ENCODE measurements around the gene SCN1B. TPM values are rescaled to one million over a fixed set of nuclear protein-coding genes. Genes with fewer than 3 reads are reported as not detected.
"Not testable (repeated sequence)": the region's sequence is repeated elsewhere in the genome, so short reads cannot be mapped to it uniquely, and the experiment has no call there.

SCN1B gene
- polyA plus RNA-seq, 4 donors, result 0.84 to 10.1 (median 2.4) TPM; not detected in 1

DNA sequence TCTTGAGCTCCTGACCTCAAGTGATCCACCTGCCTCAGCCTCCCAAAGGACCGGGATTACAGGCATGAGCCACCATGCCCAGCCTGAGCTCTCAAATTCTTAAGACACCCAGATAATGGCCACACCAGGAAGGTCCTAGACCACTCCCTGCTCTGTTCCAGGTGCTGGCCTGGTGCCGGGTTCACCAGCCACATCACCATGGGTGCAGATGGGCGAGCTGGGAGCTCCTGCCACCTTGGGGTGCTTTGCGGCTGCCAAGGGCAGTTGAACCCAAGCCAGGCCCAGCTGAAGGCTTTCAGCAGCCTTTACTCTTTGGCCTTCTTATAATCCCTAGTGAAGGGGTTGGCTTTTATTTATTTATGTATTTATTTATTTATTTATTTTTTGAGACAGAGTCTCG, 16.2 kb downstream of the SCN1B start:
- Histone ChIP-seq H3K27ac (ENCODE audit: low read depth in 1 of 3, low read length in 2 of 3) (no peak overlapping the region), H3K27me3 (ENCODE audit: control insufficient read depth in 3 of 3, insufficient read depth in 3 of 3, low read length in 3 of 3) (no peaks in the 10 kb centered on the region), H3K4me1 (ENCODE audit: control insufficient read depth in 3 of 3, insufficient read depth in 2 of 3, low read depth in 1 of 3, low read length in 2 of 3) (peaks cover 0 to 26% (median 2%) of the 10 kb centered on the region in 3 donors), H3K4me3 (ENCODE audit: low read depth in 1 of 3, low read length in 3 of 3) (no peak overlapping the region), H3K9me3 (ENCODE audit: control insufficient read depth in 2 of 2, insufficient read depth in 1 of 2, low read depth in 1 of 2, low read length in 1 of 2) (no peaks in the 10 kb centered on the region), H3K36me3 (ENCODE audit: control insufficient read depth in 3 of 3, insufficient read depth in 2 of 3, low read depth in 1 of 3, low read length in 3 of 3) (peaks cover 0 to 75% (median 0%) of the 10 kb centered on the region in 3 donors)
- 59 to 87% (median 67%) methylated on average over 5 of the region's 5 CpGs for WGBS, 3 donors
- no peak for DNase-seq
- no peak for FAIRE-seq

DNA sequence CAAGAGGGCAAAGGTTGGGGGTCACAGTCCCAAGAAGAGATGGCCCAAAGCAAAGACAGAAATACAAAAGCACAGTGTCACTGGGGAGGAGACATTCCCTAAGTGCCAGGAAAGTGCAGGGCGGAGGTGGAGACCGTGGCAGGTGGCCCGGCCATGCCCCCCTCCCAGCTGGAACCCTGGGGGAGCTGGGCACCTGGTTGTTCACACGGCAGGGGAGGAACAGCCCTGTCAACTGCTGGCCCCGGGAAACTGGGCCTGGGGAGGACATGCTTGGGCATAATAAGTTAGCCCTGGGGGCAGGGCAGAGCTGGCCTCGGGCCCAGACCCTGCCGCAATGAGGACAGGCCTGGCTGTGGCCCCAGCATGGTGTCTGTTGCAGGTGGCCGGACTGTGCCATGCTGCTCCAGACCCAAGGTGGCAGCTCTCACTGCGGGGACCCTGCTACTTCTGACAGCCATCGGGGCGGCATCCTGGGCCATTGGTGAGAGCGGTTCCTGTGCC, 18.7 kb downstream of the SCN1B start:
- no peak for DNase-seq
- peaks cover 0 to 77% (median 0%) of the 10 kb centered on the region in 3 donors for H3K36me3 ChIP-seq (ENCODE audit: control insufficient read depth in 3 of 3, insufficient read depth in 2 of 3, low read depth in 1 of 3, low read length in 3 of 3)
- 28 to 61% (median 42%) methylated on average over 11 to 12 of the region's 12 CpGs for WGBS, 3 donors
- H3K4me3 ChIP-seq (ENCODE audit: low read depth in 1 of 3, low read length in 3 of 3), result no peak overlapping the region
- no peak overlapping the region for H3K27ac ChIP-seq (ENCODE audit: low read depth in 1 of 3, low read length in 2 of 3)
- no peaks in the 10 kb centered on the region for H3K9me3 ChIP-seq (ENCODE audit: control insufficient read depth in 2 of 2, insufficient read depth in 1 of 2, low read depth in 1 of 2, low read length in 1 of 2)
- H3K4me1 ChIP-seq (ENCODE audit: control insufficient read depth in 3 of 3, insufficient read depth in 2 of 3, low read depth in 1 of 3, low read length in 2 of 3), result peaks cover 0 to 9% (median 0%) of the 10 kb centered on the region in 3 donors
- H3K27me3 ChIP-seq (ENCODE audit: control insufficient read depth in 3 of 3, insufficient read depth in 3 of 3, low read length in 3 of 3), result no peaks in the 10 kb centered on the region
- FAIRE-seq, result no peak

DNA sequence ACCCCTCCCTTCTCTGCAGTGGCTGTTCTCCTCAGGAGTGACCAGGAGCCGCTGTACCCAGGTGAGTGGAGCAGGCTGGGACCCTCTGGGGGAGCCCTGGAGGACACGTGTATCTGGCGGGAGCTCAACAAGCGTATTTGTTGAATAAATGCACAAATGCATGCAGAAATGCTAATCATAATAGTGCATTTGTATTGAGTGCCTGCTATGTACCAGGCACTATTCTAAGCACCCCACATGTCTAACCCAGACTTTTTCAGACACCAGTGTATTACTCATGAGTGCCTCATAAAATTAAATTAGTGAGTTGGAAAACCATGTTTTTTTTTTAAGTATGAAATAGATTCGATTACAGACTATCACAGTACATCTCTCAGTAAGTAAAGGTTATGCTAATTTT, 19.2 kb downstream of the SCN1B start:
- peaks cover 0 to 81% (median 0%) of the 10 kb centered on the region in 3 donors for H3K36me3 ChIP-seq (ENCODE audit: control insufficient read depth in 3 of 3, insufficient read depth in 2 of 3, low read depth in 1 of 3, low read length in 3 of 3)
- DNase-seq, result no peak
- 67 to 78% (median 74%) methylated on average over 5 of the region's 5 CpGs for WGBS, 3 donors
- H3K4me1 ChIP-seq (ENCODE audit: control insufficient read depth in 3 of 3, insufficient read depth in 2 of 3, low read depth in 1 of 3, low read length in 2 of 3), result peaks cover 0 to 8% (median 0%) of the 10 kb centered on the region in 3 donors
- no peak for FAIRE-seq
- no peak overlapping the region for H3K4me3 ChIP-seq (ENCODE audit: low read depth in 1 of 3, low read length in 3 of 3)
- H3K9me3 ChIP-seq (ENCODE audit: control insufficient read depth in 2 of 2, insufficient read depth in 1 of 2, low read depth in 1 of 2, low read length in 1 of 2), result no peaks in the 10 kb centered on the region
- H3K27ac ChIP-seq (ENCODE audit: low read depth in 1 of 3, low read length in 2 of 3), result no peak overlapping the region
- no peaks in the 10 kb centered on the region for H3K27me3 ChIP-seq (ENCODE audit: control insufficient read depth in 3 of 3, insufficient read depth in 3 of 3, low read length in 3 of 3)

DNA sequence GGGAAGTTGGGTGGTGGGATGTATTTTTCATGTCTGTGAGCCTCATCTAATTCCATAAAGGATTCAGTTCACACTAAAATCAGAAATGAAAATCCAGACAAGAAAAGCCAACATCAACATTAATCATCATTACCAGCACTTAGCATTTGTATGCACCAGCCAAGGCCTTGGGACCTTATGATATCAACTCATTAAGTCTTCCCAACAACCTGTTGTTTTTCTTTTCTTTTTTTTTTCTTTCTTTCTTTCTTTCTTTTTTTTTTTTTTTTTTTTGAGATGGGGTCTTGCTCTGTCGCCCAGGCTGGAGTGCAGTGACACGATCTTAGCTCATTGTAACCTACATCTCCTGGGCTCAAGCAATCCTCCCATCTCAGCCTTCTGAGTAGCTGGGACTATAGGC, 20.4 kb downstream of the SCN1B start:
- H3K4me1 ChIP-seq (ENCODE audit: control insufficient read depth in 3 of 3, insufficient read depth in 2 of 3, low read depth in 1 of 3, low read length in 2 of 3); H3K4me3 ChIP-seq (ENCODE audit: low read depth in 1 of 3, low read length in 3 of 3); H3K9me3 ChIP-seq (ENCODE audit: control insufficient read depth in 2 of 2, insufficient read depth in 1 of 2, low read depth in 1 of 2, low read length in 1 of 2); FAIRE-seq; H3K27me3 ChIP-seq (ENCODE audit: control insufficient read depth in 3 of 3, insufficient read depth in 3 of 3, low read length in 3 of 3); DNase-seq; H3K27ac ChIP-seq (ENCODE audit: low read depth in 1 of 3, low read length in 2 of 3): not testable (repeated sequence)
- peaks cover 0 to 80% (median 0%) of the 10 kb centered on the region in 3 donors for H3K36me3 ChIP-seq (ENCODE audit: control insufficient read depth in 3 of 3, insufficient read depth in 2 of 3, low read depth in 1 of 3, low read length in 3 of 3)
- WGBS, 3 donors, result 94 to 98% (median 95%) methylated on average over 2 of the region's 2 CpGs

DNA sequence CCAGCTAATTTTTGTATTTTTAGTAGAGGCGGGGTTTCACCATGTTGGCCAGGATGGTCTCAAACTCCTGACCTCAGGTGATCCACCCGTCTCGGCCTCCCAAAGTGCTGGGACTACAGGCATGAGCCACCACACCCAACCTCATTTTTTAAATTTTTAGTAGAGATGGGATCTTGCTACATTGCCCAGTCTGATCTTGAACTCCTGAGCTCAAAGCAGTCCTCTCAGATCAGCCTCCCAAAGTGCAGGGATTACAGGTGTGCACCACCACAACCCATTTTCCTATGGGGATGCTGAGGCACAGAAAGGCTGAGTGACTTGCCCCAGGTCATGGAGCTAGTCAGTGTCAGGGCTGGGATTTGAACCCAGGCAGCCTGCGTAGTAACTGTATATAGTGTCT, 21.0 kb downstream of the SCN1B start:
- not testable (repeated sequence) for H3K27ac ChIP-seq (ENCODE audit: low read depth in 1 of 3, low read length in 2 of 3); H3K4me1 ChIP-seq (ENCODE audit: control insufficient read depth in 3 of 3, insufficient read depth in 2 of 3, low read depth in 1 of 3, low read length in 2 of 3); FAIRE-seq; DNase-seq; H3K27me3 ChIP-seq (ENCODE audit: control insufficient read depth in 3 of 3, insufficient read depth in 3 of 3, low read length in 3 of 3); H3K4me3 ChIP-seq (ENCODE audit: low read depth in 1 of 3, low read length in 3 of 3); H3K9me3 ChIP-seq (ENCODE audit: control insufficient read depth in 2 of 2, insufficient read depth in 1 of 2, low read depth in 1 of 2, low read length in 1 of 2)
- H3K36me3 ChIP-seq (ENCODE audit: control insufficient read depth in 3 of 3, insufficient read depth in 2 of 3, low read depth in 1 of 3, low read length in 3 of 3), result peaks cover 0 to 79% (median 0%) of the 10 kb centered on the region in 3 donors
- 90 to 95% (median 95%) methylated on average over 4 of the region's 4 CpGs for WGBS, 3 donors

DNA sequence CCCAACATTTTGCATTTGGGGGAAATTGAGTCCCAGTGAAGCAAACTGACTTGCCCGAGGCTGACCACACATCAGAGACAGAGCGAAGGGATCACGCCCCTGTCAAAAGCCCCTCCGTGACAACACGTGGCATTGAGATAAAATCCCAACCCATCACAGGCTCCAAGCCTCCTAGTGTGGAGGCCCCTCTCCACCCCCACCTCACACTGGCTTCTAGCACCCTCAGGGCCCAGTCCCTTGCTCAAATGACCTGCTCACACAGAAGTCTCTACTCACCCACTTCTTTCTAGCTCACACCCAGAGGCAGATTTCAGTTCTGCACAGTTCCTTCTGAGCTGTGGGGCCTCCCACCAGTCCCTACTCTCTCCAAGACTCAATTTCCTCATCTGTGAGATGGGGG, 21.5 kb downstream of the SCN1B start:
- Histone ChIP-seq H3K4me3 (ENCODE audit: low read depth in 1 of 3, low read length in 3 of 3) (no peak overlapping the region), H3K9me3 (ENCODE audit: control insufficient read depth in 2 of 2, insufficient read depth in 1 of 2, low read depth in 1 of 2, low read length in 1 of 2) (no peaks in the 10 kb centered on the region), H3K36me3 (ENCODE audit: control insufficient read depth in 3 of 3, insufficient read depth in 2 of 3, low read depth in 1 of 3, low read length in 3 of 3) (peaks cover 0 to 80% (median 0%) of the 10 kb centered on the region in 3 donors), H3K27ac (ENCODE audit: low read depth in 1 of 3, low read length in 2 of 3) (no peak overlapping the region), H3K4me1 (ENCODE audit: control insufficient read depth in 3 of 3, insufficient read depth in 2 of 3, low read depth in 1 of 3, low read length in 2 of 3) (no peaks in the 10 kb centered on the region), H3K27me3 (ENCODE audit: control insufficient read depth in 3 of 3, insufficient read depth in 3 of 3, low read length in 3 of 3) (peaks cover 0 to 3% (median 0%) of the 10 kb centered on the region in 3 donors)
- FAIRE-seq, result no peak
- 90 to 93% (median 91%) methylated on average over 5 of the region's 5 CpGs for WGBS, 3 donors
- DNase-seq, result no peak

DNA sequence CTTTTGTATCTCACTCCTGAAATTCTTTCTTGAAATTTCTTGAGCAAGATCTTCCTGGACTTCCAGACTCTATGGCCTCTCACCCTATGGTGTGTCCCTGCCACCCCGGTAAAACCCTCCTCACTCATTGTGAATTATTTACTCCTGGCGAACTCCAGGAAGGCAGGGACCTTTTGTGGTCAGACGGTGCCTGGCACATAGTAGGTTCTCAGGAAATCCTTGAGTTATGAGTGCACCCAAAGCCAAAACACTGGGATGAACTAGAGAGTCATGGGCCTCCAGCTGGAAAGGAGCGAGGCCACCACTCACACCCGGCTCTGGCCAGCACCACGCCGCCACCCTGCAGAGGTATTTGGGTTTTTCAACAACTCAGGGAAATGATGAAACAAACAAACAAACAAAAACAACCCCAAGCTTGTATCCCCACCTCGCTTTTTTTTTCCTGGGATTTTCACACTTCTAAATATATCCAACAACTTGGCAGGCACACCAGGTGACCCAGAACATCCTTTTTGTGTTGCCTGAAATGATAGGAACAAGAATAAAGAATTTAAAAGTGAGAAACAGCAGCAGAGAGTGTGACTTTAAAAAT, 22.4 kb downstream of the SCN1B start:
- Histone ChIP-seq H3K4me1 (ENCODE audit: control insufficient read depth in 3 of 3, insufficient read depth in 2 of 3, low read depth in 1 of 3, low read length in 2 of 3) (no peaks in the 10 kb centered on the region), H3K4me3 (ENCODE audit: low read depth in 1 of 3, low read length in 3 of 3) (no peak overlapping the region), H3K9me3 (ENCODE audit: control insufficient read depth in 2 of 2, insufficient read depth in 1 of 2, low read depth in 1 of 2, low read length in 1 of 2) (no peaks in the 10 kb centered on the region), H3K27ac (ENCODE audit: low read depth in 1 of 3, low read length in 2 of 3) (no peak overlapping the region), H3K27me3 (ENCODE audit: control insufficient read depth in 3 of 3, insufficient read depth in 3 of 3, low read length in 3 of 3) (peaks cover 0 to 3% (median 0%) of the 10 kb centered on the region in 3 donors), H3K36me3 (ENCODE audit: control insufficient read depth in 3 of 3, insufficient read depth in 2 of 3, low read depth in 1 of 3, low read length in 3 of 3) (peaks cover 0 to 77% (median 0%) of the 10 kb centered on the region in 3 donors)
- WGBS, 3 donors, result 71 to 74% (median 72%) methylated on average over 8 of the region's 8 CpGs
- FAIRE-seq, result no peak
- DNase-seq, result no peak

DNA sequence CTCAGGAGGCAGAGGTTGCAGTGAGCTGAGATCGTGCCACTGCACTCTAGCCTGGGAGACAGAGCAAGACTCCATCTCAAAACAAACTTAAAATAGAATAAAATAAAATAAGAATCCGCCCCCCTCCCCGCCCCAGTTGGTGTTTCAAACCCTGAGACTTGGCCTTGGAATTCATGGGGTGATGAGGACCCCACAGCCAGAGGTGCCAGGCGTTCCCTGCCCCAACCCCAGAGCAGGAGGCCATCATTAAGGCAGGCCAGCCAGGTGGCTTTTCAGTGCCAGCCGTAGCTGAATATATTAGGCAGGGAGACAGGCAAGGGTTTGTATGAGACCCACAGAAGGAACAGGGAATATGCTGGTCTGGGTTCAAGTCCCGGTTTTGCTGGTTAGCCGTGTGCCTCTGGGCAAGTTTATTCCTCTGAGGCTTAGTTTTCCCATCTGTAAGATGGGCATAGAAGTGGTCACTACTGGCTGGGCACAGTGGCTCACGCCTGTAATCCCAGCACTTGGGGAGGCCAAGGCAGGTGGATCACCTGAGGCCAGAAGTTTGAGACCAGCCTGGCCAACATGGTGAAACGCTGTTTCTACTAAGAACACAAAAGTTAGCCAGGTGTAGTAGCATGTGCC, 23.5 kb downstream of the SCN1B start:
- H3K27me3 ChIP-seq (ENCODE audit: control insufficient read depth in 3 of 3, insufficient read depth in 3 of 3, low read length in 3 of 3), result peaks cover 0 to 3% (median 0%) of the 10 kb centered on the region in 3 donors
- H3K4me3 ChIP-seq (ENCODE audit: low read depth in 1 of 3, low read length in 3 of 3), result no peak overlapping the region
- H3K27ac ChIP-seq (ENCODE audit: low read depth in 1 of 3, low read length in 2 of 3), result no peak overlapping the region
- WGBS, 3 donors, result 76 to 85% (median 83%) methylated on average over 9 of the region's 9 CpGs
- FAIRE-seq, result no peak
- H3K9me3 ChIP-seq (ENCODE audit: control insufficient read depth in 2 of 2, insufficient read depth in 1 of 2, low read depth in 1 of 2, low read length in 1 of 2), result no peaks in the 10 kb centered on the region
- no peak for DNase-seq
- H3K4me1 ChIP-seq (ENCODE audit: control insufficient read depth in 3 of 3, insufficient read depth in 2 of 3, low read depth in 1 of 3, low read length in 2 of 3), result no peaks in the 10 kb centered on the region
- peaks cover 0 to 70% (median 0%) of the 10 kb centered on the region in 3 donors for H3K36me3 ChIP-seq (ENCODE audit: control insufficient read depth in 3 of 3, insufficient read depth in 2 of 3, low read depth in 1 of 3, low read length in 3 of 3)
